ENCODE measurements around the gene PIP5KL1. TPM values are rescaled to one million over a fixed set of nuclear protein-coding genes. Genes with fewer than 3 reads are reported as not detected.

PIP5KL1 gene
- total RNA-seq, 1 donor from 2014 or later, result 4.3 TPM

DNA sequence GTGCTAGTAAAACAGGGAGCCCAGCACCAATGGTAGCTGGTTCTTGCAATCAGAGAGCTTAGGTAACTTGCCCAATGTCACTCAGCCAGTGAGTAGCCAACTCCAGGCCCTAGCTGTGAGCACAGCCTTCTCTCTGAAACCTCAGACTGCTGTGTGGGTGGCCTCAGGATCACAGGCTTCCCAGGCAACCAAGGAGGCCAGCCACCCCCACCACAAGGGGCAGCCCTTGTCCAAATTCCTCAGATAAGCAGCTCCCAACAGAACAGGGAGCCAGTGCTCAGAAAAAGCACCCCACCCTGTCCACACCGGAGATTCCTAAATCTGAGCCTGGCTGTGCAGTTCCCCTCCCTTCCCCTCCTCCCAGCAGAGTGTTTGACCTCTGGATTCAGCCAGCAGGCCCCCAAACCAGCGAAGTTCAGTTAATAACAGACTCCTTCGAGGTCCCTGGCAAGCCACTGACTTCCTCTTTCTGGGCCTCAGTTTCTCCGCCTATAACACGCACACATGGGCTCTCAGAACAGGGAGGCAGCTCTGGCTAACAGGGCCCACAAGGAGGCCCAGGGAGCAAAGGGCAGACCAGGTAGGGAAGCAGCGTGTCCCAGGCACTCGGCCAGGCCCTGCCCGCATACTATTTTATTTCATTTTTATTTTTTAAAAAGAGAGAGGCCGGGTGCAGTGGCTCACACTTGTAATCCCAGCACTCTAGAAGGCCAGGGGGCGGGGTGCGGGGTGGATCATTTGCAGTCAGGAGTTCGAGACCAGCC, 47.5 kb upstream of the PIP5KL1 start:
- H3K36me3 Mint-ChIP-seq (ENCODE audit: low read depth), result no peaks in the 10 kb centered on the region
- peak overlapping the region; percentile 78 for H3K27ac Mint-ChIP-seq (ENCODE audit: unreplicated experiment)
- no peaks in the 10 kb centered on the region for H3K27me3 Mint-ChIP-seq (ENCODE audit: low read depth)
- peak; percentile 21 for TF ChIP-seq CTCF (IDR thresholded peaks at IDR 0.05)
- peak overlapping the region; percentile 94 for H3K4me3 Mint-ChIP-seq (ENCODE audit: unreplicated experiment)
- no peaks in the 10 kb centered on the region for H3K9me3 Mint-ChIP-seq (ENCODE audit: low read depth)
- peaks cover 67% of the 10 kb centered on the region for H3K4me1 Mint-ChIP-seq (ENCODE audit: low read depth)
- no peak for DNase-seq (ENCODE audit: low spot score)

DNA sequence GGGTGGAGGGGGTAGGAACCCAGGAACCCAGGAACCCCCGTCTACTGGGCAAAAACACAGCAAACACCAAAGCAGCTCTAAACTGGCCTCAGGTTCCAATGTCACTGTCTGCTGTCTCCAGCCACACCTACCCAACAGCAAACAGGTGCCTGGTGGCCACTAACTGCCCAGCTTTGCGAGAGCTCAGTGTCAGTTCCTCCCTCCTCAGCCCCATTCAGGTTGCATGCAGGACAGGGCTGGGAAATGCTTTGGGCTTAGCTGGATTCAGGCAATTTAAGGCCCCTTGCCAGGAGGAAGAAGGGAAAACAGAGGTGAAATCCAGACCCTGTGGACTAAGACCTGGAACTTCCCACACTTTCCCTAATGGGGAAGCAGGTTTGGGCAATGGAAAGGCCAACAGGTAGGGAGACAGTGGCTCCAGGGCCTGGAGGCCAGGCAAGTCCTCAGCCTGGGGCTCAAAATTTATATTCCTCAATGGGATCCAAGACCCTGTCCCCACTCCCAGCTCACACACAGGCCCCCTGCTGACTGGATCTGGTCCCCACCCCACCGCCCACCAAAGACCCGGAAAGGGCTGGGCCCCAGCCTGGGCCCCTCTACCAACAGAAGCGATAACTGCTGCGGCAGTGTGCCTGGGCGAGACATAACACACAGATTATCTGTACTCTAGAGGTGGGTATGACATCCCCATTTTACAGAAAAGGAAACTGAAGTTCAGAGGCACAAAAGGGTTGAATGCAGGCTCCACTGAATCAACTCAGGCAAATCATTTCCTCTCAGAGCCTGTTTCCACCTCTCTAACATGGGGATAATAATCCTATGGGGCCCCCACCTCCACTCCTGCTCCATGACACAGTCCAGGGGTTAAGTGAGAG, 46.7 kb upstream of the PIP5KL1 start:
- H3K36me3 Mint-ChIP-seq (ENCODE audit: low read depth), result no peaks in the 10 kb centered on the region
- no peaks in the 10 kb centered on the region for H3K9me3 Mint-ChIP-seq (ENCODE audit: low read depth)
- DNase-seq (ENCODE audit: low spot score), result no peak
- H3K4me1 Mint-ChIP-seq (ENCODE audit: low read depth), result peaks cover 75% of the 10 kb centered on the region
- H3K27ac Mint-ChIP-seq (ENCODE audit: unreplicated experiment), result peak overlapping the region; percentile 78
- no peaks in the 10 kb centered on the region for H3K27me3 Mint-ChIP-seq (ENCODE audit: low read depth)
- H3K4me3 Mint-ChIP-seq (ENCODE audit: unreplicated experiment), result peak overlapping the region; percentile 94
- no peak for TF ChIP-seq CTCF (IDR thresholded peaks at IDR 0.05)

- Mint-ChIP-seq H3K4me3 (ENCODE audit: unreplicated experiment) (no peak overlapping the region), H3K27ac (ENCODE audit: unreplicated experiment) (no peak overlapping the region), H3K36me3 (ENCODE audit: low read depth) (no peaks in the 10 kb centered on the region), H3K4me1 (ENCODE audit: low read depth) (peaks cover 78% of the 10 kb centered on the region), H3K9me3 (ENCODE audit: low read depth) (no peaks in the 10 kb centered on the region), H3K27me3 (ENCODE audit: low read depth) (no peaks in the 10 kb centered on the region)
- DNase-seq (ENCODE audit: low spot score), result no peak
- TF ChIP-seq CTCF (IDR thresholded peaks at IDR 0.05), result no peak
Measured at GRCh38 chr9:127976498-127976897, 45.9 kb upstream of the PIP5KL1 start.

GRCh38 chr9:127975376-127976315, 45.1 kb upstream of the PIP5KL1 start:
- H3K4me1 Mint-ChIP-seq (ENCODE audit: low read depth), result peaks cover 81% of the 10 kb centered on the region

More at GRCh38 chr9:127975376-127976315, 45.1 kb upstream of the PIP5KL1 start:
- no peak for DNase-seq (ENCODE audit: low spot score)
- H3K36me3 Mint-ChIP-seq (ENCODE audit: low read depth), result no peaks in the 10 kb centered on the region
- H3K27me3 Mint-ChIP-seq (ENCODE audit: low read depth), result no peaks in the 10 kb centered on the region
- TF ChIP-seq CTCF (IDR thresholded peaks at IDR 0.05), result no peak
- peak overlapping the region; percentile 88 for H3K27ac Mint-ChIP-seq (ENCODE audit: unreplicated experiment)
- H3K4me3 Mint-ChIP-seq (ENCODE audit: unreplicated experiment), result peak overlapping the region; percentile 40
- H3K9me3 Mint-ChIP-seq (ENCODE audit: low read depth), result no peaks in the 10 kb centered on the region
